ENCODE measurements around the gene SPEG.

Gene SPEG

DNA sequence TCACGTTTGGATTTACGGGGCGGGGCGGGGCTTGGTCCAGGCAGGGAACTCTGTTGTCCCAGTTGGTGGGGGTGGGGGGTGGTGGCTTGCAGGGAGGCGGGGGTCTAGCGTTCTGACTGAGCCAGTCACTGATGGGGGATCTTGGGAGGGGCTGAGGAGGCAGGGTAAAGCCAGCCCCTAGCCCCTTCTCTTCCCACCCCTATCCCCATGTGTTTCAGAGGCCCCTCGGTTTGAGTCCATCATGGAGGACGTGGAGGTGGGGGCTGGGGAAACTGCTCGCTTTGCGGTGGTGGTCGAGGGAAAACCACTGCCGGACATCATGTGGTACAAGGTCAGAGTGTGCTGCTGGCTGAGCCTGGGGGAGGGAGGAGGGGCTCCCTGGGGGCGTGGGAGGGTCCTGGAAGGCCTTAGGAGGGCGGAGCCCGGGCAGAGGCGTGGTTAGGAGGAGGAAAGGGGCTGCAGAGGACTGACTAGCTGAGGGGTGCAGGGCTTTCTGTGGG is 42.1 kb downstream of the SPEG start:
- no peak overlapping the region for H3K4me3 Mint-ChIP-seq
- H3K27me3 Mint-ChIP-seq (ENCODE audit: low read depth) = peaks cover 8% of the 10 kb centered on the region
- no peaks in the 10 kb centered on the region for H3K36me3 Mint-ChIP-seq (ENCODE audit: low read depth)
- no peaks in the 10 kb centered on the region for H3K9me3 Mint-ChIP-seq
- no peak overlapping the region for H3K27ac Mint-ChIP-seq
- H3K4me1 Mint-ChIP-seq (ENCODE audit: low read depth) = peaks cover 3% of the 10 kb centered on the region

DNA sequence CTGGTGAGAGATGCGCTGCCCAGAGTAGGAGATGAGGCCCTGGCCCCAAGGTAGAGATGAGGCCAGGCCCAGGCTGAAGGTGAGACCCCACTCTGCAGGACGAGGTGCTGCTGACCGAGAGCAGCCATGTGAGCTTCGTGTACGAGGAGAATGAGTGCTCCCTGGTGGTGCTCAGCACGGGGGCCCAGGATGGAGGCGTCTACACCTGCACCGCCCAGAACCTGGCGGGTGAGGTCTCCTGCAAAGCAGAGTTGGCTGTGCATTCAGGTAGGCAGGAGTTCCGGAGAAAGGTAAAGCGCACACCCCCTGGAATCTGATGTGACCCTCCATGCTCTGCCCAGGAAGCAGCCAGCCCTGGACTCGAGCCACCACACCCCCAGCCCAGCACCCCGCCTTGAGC is 42.5 kb downstream of the SPEG start:
- H3K4me3 Mint-ChIP-seq = no peak overlapping the region
- H3K27ac Mint-ChIP-seq = no peak overlapping the region
- no peaks in the 10 kb centered on the region for H3K9me3 Mint-ChIP-seq
- H3K36me3 Mint-ChIP-seq (ENCODE audit: low read depth) = no peaks in the 10 kb centered on the region
- H3K27me3 Mint-ChIP-seq (ENCODE audit: low read depth) = peaks cover 11% of the 10 kb centered on the region
- H3K4me1 Mint-ChIP-seq (ENCODE audit: low read depth) = peaks cover 3% of the 10 kb centered on the region

DNA sequence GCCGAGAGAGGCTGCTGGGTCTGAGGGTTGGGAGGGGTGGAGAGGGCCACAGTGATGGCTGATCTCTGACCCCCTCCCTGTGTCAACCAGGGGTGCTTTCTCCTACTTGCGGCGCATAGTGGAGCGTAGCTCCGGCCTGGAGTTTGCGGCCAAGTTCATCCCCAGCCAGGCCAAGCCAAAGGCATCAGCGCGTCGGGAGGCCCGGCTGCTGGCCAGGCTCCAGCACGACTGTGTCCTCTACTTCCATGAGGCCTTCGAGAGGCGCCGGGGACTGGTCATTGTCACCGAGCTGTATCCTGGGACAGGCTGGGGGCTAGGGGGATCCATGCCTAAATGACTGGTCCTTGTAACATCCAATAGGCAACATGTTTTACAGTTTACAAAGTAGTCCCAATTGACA is 43.2 kb downstream of the SPEG start:
- H3K27me3 Mint-ChIP-seq (ENCODE audit: low read depth) = peaks cover 16% of the 10 kb centered on the region
- H3K9me3 Mint-ChIP-seq = no peaks in the 10 kb centered on the region
- H3K36me3 Mint-ChIP-seq (ENCODE audit: low read depth) = no peaks in the 10 kb centered on the region
- H3K4me1 Mint-ChIP-seq (ENCODE audit: low read depth) = peaks cover 3% of the 10 kb centered on the region
- no peak overlapping the region for H3K27ac Mint-ChIP-seq
- H3K4me3 Mint-ChIP-seq = no peak overlapping the region

DNA sequence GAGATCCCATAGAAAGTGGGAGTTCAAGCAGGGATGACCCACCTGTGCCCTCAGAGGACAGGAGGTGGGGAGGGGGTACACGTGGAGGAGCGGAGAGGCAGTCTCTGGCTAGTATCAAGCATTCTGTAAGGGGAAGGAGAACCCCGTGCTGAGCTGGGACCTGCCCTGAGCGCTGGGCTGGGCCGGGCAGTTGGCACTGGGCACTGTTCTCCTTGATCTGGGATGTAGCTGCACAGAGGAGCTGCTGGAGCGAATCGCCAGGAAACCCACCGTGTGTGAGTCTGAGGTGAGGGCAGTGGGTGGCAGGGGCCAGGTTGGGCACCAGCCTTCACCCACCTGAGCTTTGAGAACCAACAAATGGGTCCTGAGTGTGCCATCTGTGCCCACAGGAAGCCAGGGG is 44.3 kb downstream of the SPEG start:
- Mint-ChIP-seq H3K27ac (no peak overlapping the region), H3K4me1 (ENCODE audit: low read depth) (peaks cover 3% of the 10 kb centered on the region), H3K4me3 (no peak overlapping the region), H3K9me3 (no peaks in the 10 kb centered on the region), H3K36me3 (ENCODE audit: low read depth) (no peaks in the 10 kb centered on the region), H3K27me3 (ENCODE audit: low read depth) (peaks cover 21% of the 10 kb centered on the region)

DNA sequence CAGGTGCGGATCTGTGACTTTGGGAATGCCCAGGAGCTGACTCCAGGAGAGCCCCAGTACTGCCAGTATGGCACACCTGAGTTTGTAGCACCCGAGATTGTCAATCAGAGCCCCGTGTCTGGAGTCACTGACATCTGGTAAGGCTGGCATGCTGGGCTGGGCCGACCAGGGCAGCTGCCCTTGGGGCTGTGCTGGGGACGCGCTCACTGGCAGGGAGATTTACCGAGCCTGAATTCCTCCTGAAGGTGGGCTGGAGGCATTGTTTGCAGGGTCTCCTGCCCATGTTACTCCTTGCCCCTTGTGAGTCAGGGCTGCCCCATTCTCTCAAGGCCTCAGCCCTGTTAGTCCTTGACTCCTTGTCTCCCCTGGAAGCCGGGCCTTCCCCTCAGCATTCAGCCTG is 45.4 kb downstream of the SPEG start:
- Mint-ChIP-seq H3K27me3 (ENCODE audit: low read depth) (peaks cover 26% of the 10 kb centered on the region), H3K4me3 (no peak overlapping the region), H3K36me3 (ENCODE audit: low read depth) (no peaks in the 10 kb centered on the region)

DNA sequence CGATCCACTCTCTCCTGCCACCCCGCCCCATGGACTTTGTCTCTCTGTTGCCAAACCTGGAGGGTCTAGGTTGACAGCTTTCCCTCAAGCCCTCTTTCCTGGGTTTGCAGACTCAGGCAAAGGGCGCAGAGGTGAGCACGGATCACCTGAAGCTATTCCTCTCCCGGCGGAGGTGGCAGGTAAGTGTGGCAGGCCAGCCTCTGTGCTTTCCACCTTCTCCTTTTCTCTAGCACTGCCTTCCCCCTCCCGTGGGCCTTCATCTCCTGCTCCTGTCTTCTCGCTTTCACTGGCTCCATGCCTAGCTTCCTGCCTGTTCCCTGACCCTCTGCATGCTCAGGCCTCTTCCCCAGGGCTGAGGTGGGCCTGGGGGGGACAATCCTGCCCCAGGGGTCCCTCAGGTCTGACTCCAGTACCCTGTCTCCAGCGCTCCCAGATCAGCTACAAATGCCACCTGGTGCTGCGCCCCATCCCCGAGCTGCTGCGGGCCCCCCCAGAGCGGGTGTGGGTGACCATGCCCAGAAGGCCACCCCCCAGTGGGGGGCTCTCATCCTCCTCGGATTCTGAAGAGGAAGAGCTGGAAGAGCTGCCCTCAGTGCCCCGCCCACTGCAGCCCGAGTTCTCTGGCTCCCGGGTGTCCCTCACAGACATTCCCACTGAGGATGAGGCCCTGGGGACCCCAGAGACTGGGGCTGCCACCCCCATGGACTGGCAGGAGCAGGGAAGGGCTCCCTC is 48.2 kb downstream of the SPEG start:
- H3K27me3 Mint-ChIP-seq (ENCODE audit: low read depth) = peaks cover 50% of the 10 kb centered on the region
- H3K4me3 Mint-ChIP-seq = no peak overlapping the region

More for the DNA sequence above, 45.4 kb downstream of the SPEG start:
- Mint-ChIP-seq H3K9me3 (no peaks in the 10 kb centered on the region), H3K4me1 (ENCODE audit: low read depth) (peaks cover 3% of the 10 kb centered on the region), H3K27ac (no peak overlapping the region)

DNA sequence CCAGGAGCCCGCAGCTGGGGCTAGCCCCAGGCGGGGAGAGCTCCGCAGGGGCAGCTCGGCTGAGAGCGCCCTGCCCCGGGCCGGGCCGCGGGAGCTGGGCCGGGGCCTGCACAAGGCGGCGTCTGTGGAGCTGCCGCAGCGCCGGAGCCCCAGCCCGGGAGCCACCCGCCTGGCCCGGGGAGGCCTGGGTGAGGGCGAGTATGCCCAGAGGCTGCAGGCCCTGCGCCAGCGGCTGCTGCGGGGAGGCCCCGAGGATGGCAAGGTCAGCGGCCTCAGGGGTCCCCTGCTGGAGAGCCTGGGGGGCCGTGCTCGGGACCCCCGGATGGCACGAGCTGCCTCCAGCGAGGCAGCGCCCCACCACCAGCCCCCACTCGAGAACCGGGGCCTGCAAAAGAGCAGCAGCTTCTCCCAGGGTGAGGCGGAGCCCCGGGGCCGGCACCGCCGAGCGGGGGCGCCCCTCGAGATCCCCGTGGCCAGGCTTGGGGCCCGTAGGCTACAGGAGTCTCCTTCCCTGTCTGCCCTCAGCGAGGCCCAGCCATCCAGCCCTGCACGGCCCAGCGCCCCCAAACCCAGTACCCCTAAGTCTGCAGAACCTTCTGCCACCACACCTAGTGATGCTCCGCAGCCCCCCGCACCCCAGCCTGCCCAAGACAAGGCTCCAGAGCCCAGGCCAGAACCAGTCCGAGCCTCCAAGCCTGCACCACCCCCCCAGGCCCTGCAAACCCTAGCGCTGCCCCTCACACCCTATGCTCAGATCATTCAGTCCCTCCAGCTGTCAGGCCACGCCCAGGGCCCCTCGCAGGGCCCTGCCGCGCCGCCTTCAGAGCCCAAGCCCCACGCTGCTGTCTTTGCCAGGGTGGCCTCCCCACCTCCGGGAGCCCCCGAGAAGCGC is 49.1 kb downstream of the SPEG start:
- no peaks in the 10 kb centered on the region for H3K9me3 Mint-ChIP-seq
- no peak overlapping the region for H3K4me3 Mint-ChIP-seq
- no peaks in the 10 kb centered on the region for H3K36me3 Mint-ChIP-seq (ENCODE audit: low read depth)
- no peak overlapping the region for H3K27ac Mint-ChIP-seq
- H3K27me3 Mint-ChIP-seq (ENCODE audit: low read depth) = peaks cover 50% of the 10 kb centered on the region
- no peaks in the 10 kb centered on the region for H3K4me1 Mint-ChIP-seq (ENCODE audit: low read depth)

More for the DNA sequence above, 48.2 kb downstream of the SPEG start:
- no peaks in the 10 kb centered on the region for H3K9me3 Mint-ChIP-seq
- H3K4me1 Mint-ChIP-seq (ENCODE audit: low read depth) = no peaks in the 10 kb centered on the region
- no peaks in the 10 kb centered on the region for H3K36me3 Mint-ChIP-seq (ENCODE audit: low read depth)
- no peak overlapping the region for H3K27ac Mint-ChIP-seq

DNA sequence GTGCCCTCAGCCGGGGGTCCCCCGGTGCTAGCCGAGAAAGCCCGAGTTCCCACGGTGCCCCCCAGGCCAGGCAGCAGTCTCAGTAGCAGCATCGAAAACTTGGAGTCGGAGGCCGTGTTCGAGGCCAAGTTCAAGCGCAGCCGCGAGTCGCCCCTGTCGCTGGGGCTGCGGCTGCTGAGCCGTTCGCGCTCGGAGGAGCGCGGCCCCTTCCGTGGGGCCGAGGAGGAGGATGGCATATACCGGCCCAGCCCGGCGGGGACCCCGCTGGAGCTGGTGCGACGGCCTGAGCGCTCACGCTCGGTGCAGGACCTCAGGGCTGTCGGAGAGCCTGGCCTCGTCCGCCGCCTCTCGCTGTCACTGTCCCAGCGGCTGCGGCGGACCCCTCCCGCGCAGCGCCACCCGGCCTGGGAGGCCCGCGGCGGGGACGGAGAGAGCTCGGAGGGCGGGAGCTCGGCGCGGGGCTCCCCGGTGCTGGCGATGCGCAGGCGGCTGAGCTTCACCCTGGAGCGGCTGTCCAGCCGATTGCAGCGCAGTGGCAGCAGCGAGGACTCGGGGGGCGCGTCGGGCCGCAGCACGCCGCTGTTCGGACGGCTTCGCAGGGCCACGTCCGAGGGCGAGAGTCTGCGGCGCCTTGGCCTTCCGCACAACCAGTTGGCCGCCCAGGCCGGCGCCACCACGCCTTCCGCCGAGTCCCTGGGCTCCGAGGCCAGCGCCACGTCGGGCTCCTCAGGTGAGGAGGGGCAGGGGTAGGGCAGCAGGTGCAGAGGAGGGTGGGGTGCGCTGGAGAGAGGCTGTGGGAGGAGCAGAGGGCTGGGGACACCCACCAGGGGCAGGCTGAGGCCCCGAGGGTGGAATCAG is 49.9 kb downstream of the SPEG start:
- Mint-ChIP-seq H3K4me3 (no peak overlapping the region), H3K27me3 (ENCODE audit: low read depth) (peaks cover 50% of the 10 kb centered on the region), H3K9me3 (no peaks in the 10 kb centered on the region), H3K27ac (no peak overlapping the region), H3K36me3 (ENCODE audit: low read depth) (no peaks in the 10 kb centered on the region), H3K4me1 (ENCODE audit: low read depth) (no peaks in the 10 kb centered on the region)

DNA sequence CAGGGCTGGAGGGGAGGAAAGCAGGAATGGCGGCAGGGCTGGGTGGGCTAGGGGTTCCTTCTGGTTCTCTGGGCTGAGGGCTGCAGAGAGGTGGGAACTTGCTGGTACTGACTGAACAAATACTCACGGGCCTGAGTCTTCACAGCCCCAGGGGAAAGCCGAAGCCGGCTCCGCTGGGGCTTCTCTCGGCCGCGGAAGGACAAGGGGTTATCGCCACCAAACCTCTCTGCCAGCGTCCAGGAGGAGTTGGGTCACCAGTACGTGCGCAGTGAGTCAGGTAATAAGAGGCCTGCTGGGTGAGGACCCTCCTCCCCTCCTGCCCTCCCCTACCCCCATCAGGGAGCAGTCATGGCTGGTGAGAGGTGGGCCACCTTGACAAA is 50.5 kb downstream of the SPEG start:
- H3K4me3 Mint-ChIP-seq = no peak overlapping the region
- H3K27ac Mint-ChIP-seq = no peak overlapping the region
- no peaks in the 10 kb centered on the region for H3K9me3 Mint-ChIP-seq
- H3K4me1 Mint-ChIP-seq (ENCODE audit: low read depth) = no peaks in the 10 kb centered on the region
- no peaks in the 10 kb centered on the region for H3K36me3 Mint-ChIP-seq (ENCODE audit: low read depth)
- peaks cover 50% of the 10 kb centered on the region for H3K27me3 Mint-ChIP-seq (ENCODE audit: low read depth)

DNA sequence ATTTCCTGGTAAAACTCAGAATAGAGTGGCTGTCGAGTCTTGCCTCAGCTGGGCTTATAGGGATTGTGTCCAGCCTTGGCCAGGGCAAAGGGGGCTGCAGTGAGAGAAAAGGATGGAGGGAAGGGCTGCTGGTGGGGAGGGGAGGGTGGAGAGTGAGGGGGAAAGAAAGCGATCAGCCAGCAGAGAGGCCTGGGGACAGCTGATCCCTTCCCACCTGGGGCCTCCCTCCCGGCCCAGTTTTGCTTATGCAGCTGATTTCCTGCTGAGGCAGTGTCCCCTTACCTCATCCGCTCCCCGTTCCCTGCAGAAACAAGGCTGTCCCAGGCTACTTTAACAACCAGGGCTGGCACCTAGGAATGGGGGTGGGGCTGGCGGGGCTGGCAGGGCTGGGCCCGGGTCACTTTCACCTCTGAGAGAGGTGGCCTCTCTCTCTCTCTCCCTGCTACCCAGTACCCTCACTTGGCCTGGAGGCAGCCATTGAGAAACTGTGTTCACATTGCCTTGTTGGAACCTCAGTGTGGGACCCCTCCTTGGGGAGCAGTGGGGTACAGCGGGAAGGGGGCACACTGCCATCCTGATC is 51.8 kb downstream of the SPEG start:
- Mint-ChIP-seq H3K27me3 (ENCODE audit: low read depth) (peaks cover 48% of the 10 kb centered on the region), H3K27ac (no peak overlapping the region), H3K4me1 (ENCODE audit: low read depth) (no peaks in the 10 kb centered on the region), H3K36me3 (ENCODE audit: low read depth) (no peaks in the 10 kb centered on the region), H3K9me3 (no peaks in the 10 kb centered on the region), H3K4me3 (no peak overlapping the region)

DNA sequence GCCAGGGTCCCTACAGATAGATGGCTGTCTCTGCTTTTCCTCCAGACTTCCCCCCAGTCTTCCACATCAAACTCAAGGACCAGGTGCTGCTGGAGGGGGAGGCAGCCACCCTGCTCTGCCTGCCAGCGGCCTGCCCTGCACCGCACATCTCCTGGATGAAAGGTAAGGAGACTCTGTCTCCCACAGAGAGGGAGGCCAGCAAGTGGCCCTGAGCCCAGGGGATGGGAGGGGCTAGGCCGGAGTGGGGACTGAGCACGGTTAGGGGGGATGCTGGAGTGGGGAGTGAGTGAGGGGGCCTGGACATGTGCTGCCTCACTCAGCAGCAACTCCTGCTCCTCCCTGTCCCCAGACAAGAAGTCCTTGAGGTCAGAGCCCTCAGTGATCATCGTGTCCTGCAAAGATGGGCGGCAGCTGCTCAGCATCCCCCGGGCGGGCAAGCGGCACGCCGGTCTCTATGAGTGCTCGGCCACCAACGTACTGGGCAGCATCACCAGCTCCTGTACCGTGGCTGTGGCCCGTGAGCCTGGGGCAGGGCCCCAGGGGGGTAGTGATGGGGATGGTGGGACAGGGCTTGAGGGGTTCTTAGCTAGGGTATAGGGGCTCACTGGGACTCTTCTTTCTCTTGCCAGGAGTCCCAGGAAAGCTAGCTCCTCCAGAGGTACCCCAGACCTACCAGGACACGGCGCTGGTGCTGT is 53.7 kb downstream of the SPEG start:
- Mint-ChIP-seq H3K27ac (no peak overlapping the region), H3K4me1 (ENCODE audit: low read depth) (no peaks in the 10 kb centered on the region), H3K9me3 (no peaks in the 10 kb centered on the region)

DNA sequence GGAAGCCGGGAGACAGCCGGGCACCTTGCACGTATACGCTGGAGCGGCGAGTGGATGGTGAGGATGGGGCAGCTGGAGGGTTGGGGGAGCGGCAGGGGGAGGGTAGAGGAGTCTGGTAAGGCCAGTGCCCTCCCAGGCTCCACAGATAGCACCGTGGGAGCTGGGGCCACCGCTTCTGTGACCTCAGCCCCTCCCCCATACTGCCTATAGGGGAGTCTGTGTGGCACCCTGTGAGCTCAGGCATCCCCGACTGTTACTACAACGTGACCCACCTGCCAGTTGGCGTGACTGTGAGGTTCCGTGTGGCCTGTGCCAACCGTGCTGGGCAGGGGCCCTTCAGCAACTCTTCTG is 54.2 kb downstream of the SPEG start:
- H3K36me3 Mint-ChIP-seq (ENCODE audit: low read depth) = no peaks in the 10 kb centered on the region
- no peaks in the 10 kb centered on the region for H3K4me1 Mint-ChIP-seq (ENCODE audit: low read depth)
- no peak overlapping the region for H3K27ac Mint-ChIP-seq
- peaks cover 45% of the 10 kb centered on the region for H3K27me3 Mint-ChIP-seq (ENCODE audit: low read depth)
- no peaks in the 10 kb centered on the region for H3K9me3 Mint-ChIP-seq
- no peak overlapping the region for H3K4me3 Mint-ChIP-seq

More for the DNA sequence above, 53.7 kb downstream of the SPEG start:
- Mint-ChIP-seq H3K27me3 (ENCODE audit: low read depth) (peaks cover 40% of the 10 kb centered on the region), H3K4me3 (no peak overlapping the region), H3K36me3 (ENCODE audit: low read depth) (no peaks in the 10 kb centered on the region)

DNA sequence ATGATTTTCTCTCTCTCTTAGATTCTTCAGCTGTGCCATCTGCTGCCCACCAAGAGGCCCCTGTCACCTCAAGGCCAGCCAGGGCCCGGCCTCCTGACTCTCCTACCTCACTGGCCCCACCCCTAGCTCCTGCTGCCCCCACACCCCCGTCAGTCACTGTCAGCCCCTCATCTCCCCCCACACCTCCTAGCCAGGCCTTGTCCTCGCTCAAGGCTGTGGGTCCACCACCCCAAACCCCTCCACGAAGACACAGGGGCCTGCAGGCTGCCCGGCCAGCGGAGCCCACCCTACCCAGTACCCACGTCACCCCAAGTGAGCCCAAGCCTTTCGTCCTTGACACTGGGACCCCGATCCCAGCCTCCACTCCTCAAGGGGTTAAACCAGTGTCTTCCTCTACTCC is 54.7 kb downstream of the SPEG start:
- no peak overlapping the region for H3K27ac Mint-ChIP-seq
- H3K9me3 Mint-ChIP-seq = no peaks in the 10 kb centered on the region
- H3K4me3 Mint-ChIP-seq = no peak overlapping the region
- no peaks in the 10 kb centered on the region for H3K4me1 Mint-ChIP-seq (ENCODE audit: low read depth)
- peaks cover 45% of the 10 kb centered on the region for H3K27me3 Mint-ChIP-seq (ENCODE audit: low read depth)
- H3K36me3 Mint-ChIP-seq (ENCODE audit: low read depth) = no peaks in the 10 kb centered on the region

DNA sequence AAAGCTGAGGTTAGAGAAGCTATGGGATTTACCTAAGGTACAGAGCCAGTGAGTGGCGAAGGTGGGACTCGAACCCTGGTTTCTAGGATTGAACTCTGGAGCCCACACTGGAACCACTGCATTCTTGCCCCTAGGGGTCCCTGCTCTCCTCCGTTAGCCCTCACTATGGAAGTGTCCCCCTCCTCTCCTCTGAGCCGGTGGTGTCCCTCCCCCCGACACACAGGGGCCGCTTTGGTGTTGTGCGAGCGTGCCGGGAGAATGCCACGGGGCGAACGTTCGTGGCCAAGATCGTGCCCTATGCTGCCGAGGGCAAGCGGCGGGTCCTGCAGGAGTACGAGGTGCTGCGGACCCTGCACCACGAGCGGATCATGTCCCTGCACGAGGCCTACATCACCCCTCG is 55.5 kb downstream of the SPEG start:
- Mint-ChIP-seq H3K36me3 (ENCODE audit: low read depth) (no peaks in the 10 kb centered on the region), H3K4me1 (ENCODE audit: low read depth) (no peaks in the 10 kb centered on the region), H3K27me3 (ENCODE audit: low read depth) (peaks cover 50% of the 10 kb centered on the region), H3K9me3 (no peaks in the 10 kb centered on the region), H3K4me3 (no peak overlapping the region), H3K27ac (no peak overlapping the region)

Measured in T-helper 1 cell treated with Interleukin-12 subunit alpha and Interleukin-12 subunit beta and Interleukin-4 antibody, amounts not matched to agents 30 μg/mL and 1 μg/mL, for 36 hours (primary cell).